GM12874 (cell line): ENCODE measurements around the gene CLEC14A.

Experiments
- TF ChIP-seq, protein P1 (sequence below): IDR thresholded peaks from 2 replicates; pipeline ENCODE4 v1.5.1; 2011; ENCODE audit warnings: low read depth, mild to moderate bottlenecking, control low read depth, low read length, moderate library complexity; ENCODE audit not compliant: insufficient read depth

CLEC14A gene

DNA sequence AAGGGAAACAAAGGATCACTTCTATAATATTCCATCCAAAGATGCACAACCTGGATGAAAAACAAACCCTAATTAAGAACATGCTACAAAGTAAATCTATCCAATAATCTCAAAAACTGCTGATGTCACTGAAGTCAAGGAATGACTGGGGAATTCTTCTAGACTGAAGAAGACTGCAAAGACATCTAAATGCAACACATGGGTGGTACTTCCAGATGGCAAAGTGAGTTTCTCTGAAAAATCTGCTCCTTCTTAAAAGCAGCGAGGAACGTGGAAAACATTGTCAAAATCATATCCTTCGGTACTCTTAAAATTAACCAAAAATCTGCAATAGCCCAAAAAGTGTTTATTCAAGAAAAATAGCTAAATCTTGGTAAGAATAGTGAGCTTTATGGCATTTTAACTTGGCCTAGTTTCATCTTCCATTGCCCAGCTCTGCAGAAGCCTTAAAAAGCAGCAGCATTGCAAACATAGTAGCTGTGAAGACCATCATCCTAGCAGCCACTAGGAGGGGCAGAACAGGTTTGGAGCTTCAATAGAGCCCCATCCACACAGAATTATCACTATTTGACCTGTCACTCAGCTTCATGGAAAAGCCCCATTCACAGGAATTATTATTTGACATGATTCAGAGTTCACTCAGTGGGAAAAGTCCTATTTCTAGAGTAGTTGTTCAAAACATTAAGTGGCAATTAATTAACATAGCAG is 7.4 kb downstream of the CLEC14A start:
- TF ChIP-seq, protein P1, sequence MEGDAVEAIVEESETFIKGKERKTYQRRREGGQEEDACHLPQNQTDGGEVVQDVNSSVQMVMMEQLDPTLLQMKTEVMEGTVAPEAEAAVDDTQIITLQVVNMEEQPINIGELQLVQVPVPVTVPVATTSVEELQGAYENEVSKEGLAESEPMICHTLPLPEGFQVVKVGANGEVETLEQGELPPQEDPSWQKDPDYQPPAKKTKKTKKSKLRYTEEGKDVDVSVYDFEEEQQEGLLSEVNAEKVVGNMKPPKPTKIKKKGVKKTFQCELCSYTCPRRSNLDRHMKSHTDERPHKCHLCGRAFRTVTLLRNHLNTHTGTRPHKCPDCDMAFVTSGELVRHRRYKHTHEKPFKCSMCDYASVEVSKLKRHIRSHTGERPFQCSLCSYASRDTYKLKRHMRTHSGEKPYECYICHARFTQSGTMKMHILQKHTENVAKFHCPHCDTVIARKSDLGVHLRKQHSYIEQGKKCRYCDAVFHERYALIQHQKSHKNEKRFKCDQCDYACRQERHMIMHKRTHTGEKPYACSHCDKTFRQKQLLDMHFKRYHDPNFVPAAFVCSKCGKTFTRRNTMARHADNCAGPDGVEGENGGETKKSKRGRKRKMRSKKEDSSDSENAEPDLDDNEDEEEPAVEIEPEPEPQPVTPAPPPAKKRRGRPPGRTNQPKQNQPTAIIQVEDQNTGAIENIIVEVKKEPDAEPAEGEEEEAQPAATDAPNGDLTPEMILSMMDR: no peak

DNA sequence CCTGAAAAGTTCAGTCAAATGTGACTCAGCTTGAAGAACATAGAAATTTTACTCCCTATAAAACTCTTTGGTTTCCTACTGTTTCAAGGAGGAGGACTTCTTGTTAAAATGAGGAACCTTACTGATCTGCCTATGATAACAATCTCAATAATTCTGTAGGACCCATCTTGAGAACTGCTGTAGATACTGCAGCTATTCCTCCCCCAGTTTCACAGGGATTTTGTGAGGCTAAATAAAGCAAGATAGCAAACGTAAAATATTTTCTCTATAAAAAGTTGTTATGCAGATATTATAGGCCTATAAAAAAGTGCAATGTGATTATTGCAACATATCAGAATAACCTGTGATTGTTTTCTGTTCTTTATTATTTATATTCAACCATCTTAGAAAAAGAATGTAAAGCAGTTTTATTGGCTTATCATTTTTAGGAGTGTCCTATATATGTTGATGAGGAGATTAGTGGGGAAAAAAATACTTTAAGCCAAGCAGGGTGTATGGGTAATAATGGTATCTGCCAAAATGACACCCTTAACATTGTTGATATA is 12.1 kb downstream of the CLEC14A start:
- TF ChIP-seq, protein P1: no peak

DNA sequence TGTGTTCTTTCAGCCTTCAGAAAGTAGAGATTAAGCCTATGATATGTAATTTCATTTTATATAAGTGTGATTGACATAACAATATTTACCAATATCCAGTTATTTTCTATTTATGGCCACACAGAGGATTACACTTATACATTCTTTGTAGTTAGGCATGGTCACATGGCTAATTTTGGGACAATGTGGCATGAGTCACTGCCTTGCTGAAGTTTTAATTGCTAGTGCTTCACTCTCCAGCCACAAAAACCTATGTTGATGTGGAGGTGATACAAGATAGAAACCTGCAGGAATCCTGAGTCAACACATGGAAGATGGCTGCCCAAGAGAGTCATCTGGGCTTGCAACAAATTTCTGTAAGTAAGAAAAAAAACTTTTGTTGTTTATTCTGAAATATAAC is 17.0 kb downstream of the CLEC14A start:
- TF ChIP-seq, protein P1: no peak

DNA sequence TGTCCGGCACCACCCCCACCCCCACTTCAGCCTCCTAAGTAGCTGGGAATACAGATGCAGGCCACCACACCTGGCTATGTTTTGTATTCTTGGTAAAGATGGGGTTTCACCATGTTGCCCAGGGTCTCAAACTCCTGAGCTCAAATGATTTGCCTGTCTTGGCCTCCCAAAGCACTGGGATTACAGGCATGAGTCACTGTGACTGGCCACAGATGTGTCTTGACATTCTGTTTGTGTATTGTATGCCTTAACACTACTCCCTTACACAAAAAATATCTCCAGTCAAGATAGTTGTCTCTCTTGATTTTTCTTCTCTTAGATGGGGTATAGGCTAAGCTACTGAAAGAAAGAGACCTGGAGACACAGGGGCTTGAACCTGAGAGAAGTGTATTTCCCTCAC is 17.6 kb downstream of the CLEC14A start:
- TF ChIP-seq, protein P1: no peak

DNA sequence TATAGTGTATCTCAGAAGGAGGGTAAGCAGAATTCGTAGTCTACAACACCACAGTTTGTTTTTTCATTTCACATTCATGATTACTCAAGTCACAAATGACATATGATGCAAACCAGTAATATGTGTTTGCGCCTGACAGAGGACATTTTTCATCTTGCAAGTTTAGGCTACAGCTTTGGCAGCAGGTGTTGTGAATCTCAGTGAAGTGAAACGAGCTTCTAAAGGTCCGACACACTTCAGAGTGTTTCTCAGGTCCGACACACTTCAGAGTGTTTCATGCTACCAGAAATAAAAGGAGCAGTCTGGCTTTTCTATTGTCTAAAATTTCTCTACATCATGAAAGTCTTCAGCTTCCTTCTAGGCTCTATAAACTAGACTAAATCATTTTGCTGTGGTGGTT is 22.7 kb downstream of the CLEC14A start:
- TF ChIP-seq, protein P1: no peak

DNA sequence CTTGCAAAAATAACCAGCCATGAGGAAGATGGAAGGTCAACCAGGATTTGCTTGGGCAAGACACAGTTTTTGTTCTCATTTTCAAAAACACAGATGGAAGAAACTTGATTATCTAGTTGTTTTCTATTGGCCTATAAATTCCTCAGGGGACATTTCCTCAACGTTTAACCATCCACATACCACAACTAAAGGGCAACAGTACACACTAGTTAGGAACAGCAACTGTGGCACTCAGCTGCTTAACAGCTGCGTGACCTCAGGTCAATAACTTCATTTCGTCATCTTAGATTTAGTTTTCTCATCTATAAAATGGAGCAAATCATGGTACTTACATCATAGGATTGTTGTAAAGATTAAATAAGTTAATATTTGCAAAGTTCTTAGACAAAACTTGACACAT is 29.5 kb downstream of the CLEC14A start:
- TF ChIP-seq, protein P1: no peak

DNA sequence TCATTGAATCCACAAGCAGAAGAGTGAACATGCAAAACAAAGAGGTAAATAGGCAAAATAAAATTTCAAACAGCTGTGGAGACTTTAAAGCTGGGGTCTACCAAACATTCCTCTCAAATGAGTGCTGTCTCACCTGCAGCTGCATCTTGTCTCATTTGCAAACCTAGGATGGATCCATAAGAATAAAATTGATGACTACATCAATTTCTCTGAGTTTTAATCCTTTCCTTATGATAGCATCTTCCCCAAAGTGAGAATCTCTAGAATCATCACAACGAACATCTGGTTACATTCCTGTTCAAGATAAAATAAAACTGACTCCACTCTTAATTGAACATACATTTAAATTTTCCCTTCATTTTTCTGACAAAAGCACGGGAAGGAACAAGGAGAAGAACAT is 29.9 kb downstream of the CLEC14A start:
- TF ChIP-seq, protein P1: no peak

DNA sequence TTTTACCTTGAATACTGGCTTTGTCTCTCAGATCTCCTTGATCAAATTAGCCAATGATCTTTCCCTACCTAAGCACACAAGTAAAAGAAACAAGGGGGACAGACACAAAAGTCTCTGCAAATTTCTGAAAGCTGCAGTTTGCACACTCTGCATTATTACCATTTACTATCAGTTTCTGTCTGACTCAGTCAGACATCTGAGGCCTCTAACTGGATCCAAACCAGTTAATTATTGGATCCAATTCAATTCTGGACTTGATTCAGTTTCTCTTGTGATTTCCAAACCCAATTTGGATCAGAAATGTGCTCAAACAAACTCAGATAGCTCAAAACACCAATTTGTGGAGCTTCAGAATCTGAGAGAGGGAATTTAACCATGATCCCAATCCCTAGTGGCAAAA is 31.6 kb downstream of the CLEC14A start:
- TF ChIP-seq, protein P1: no peak
